Prostate gland (tissue), 2 donors: ENCODE results near the gene NRTN. TPM values are rescaled to one million over a fixed set of nuclear protein-coding genes. Genes with fewer than 3 reads are reported as not detected.

Experiments used
- DNase-seq: peaks from one replicate; pipeline ENCODE4 v3.0.0-alpha.2; 2019; ENCODE audit warnings: low spot score
- H3K27ac ChIP-seq, 2 donors: fragments of 200-600 bp; sonication (generic); 2 replicates each; pipeline ENCODE4 v1.5.1; 2017 to 2019
- H3K27me3 ChIP-seq: fragments of 200-600 bp; sonication (generic); replicated peaks from 2 replicates; pipeline ENCODE4 v1.5.1; 2019; ENCODE audit not compliant: insufficient read depth
- H3K36me3 ChIP-seq, 2 donors: fragments of 200-600 bp; sonication (generic); 1 replicate in 1 of 2; 2 replicates in 1 of 2; pipeline versions ENCODE4 v1.5.1 to v1.8.1; 2017 to 2019
- H3K4me1 ChIP-seq: fragments of 200-600 bp; sonication (generic); replicated peaks from 2 replicates; pipeline ENCODE4 v1.5.1; 2019
- H3K4me3 ChIP-seq, 2 donors: fragments of 200-600 bp; sonication (generic); 2 replicates each; pipeline ENCODE4 v1.5.1; 2017 to 2019
- H3K9me3 ChIP-seq: fragments of 200-600 bp; sonication (generic); 2 replicates; pipeline ENCODE4 v1.5.1; 2017
- POLR2A ChIP-seq: fragments of 450-650 bp; IDR thresholded peaks from one replicate; pipeline ENCODE4 v1.6.1; 2016; ENCODE audit warnings: antibody characterized with exemption, mild to moderate bottlenecking
- POLR2AphosphoS5 ChIP-seq: sonication (generic); formaldehyde crosslinking; IDR thresholded peaks from one replicate; pipeline ENCODE4 v1.6.1; 2017; ENCODE audit warnings: antibody characterized with exemption
- WGBS: methylation state at CpG from one replicate; pipeline ENCODE4 v1.1.5; 2018; 5-methylcytosine and 5-hydroxymethylcytosine counted together
- intact Hi-C: fragments of 100-400 bp; cut with DNase I; formaldehyde crosslinking; loops from one replicate; pipeline ENCODE4 v1.14.2; 2022
- total RNA-seq, 2 donors: library from RNA; depleted of rRNA; stranded (reverse); fragments of >200 nt; gene quantifications; one replicate each; pipeline ENCODE4 v1.1.0, GENCODE V29; 2016
- TF ChIP-seq, protein P1 (sequence below), 4 experiments: fragments of 200-600 bp in 2 of 4; fragments of 450-650 bp in 2 of 4; sonication (generic) in 2 of 4; IDR thresholded peaks; 1 replicate in 3 of 4; 2 replicates in 1 of 4; pipeline ENCODE4 v1.5.1; 2016 to 2019; ENCODE audit warnings: antibody characterized with exemption in 4 of 4, mild to moderate bottlenecking in 2 of 4, moderate library complexity in 2 of 4

NRTN gene
- total RNA-seq, 2 donors from 2014 or later = 9.7 to 12.9 TPM

- Histone ChIP-seq H3K4me1 (no peaks in the 10 kb centered on the region), H3K27me3 (no peaks in the 10 kb centered on the region), H3K4me3 (no peak overlapping the region), H3K27ac (no peak overlapping the region), H3K36me3 (no peaks in the 10 kb centered on the region), H3K9me3 (no peaks in the 10 kb centered on the region)
- no peak for DNase-seq
- intact Hi-C loops = no loop called here
- WGBS = 92% methylated on average over 4 of the region's 4 CpGs
- no peak for TF ChIP-seq POLR2AphosphoS5
- TF ChIP-seq POLR2A = no peak
- TF ChIP-seq, protein P1, sequence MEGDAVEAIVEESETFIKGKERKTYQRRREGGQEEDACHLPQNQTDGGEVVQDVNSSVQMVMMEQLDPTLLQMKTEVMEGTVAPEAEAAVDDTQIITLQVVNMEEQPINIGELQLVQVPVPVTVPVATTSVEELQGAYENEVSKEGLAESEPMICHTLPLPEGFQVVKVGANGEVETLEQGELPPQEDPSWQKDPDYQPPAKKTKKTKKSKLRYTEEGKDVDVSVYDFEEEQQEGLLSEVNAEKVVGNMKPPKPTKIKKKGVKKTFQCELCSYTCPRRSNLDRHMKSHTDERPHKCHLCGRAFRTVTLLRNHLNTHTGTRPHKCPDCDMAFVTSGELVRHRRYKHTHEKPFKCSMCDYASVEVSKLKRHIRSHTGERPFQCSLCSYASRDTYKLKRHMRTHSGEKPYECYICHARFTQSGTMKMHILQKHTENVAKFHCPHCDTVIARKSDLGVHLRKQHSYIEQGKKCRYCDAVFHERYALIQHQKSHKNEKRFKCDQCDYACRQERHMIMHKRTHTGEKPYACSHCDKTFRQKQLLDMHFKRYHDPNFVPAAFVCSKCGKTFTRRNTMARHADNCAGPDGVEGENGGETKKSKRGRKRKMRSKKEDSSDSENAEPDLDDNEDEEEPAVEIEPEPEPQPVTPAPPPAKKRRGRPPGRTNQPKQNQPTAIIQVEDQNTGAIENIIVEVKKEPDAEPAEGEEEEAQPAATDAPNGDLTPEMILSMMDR (IDR thresholded peaks at IDR 0.05) = no peak
Measured at GRCh38 chr19:5811117-5811516, 6.2 kb downstream of the NRTN start.

- no peak overlapping the region for H3K4me3 ChIP-seq
- no peak overlapping the region for H3K27ac ChIP-seq
- 69% methylated on average over 9 of the region's 9 CpGs for WGBS
- H3K36me3 ChIP-seq = no peaks in the 10 kb centered on the region
- no peak for TF ChIP-seq POLR2AphosphoS5
- TF ChIP-seq, protein P1 (IDR thresholded peaks at IDR 0.05) = no peak
- TF ChIP-seq POLR2A = no peak
- H3K9me3 ChIP-seq = no peaks in the 10 kb centered on the region
- DNase-seq = no peak
- no peaks in the 10 kb centered on the region for H3K27me3 ChIP-seq
- H3K4me1 ChIP-seq = no peaks in the 10 kb centered on the region
- intact Hi-C loops = no loop called here
Measured at GRCh38 chr19:5814123-5814851, 9.4 kb downstream of the NRTN start.

DNA sequence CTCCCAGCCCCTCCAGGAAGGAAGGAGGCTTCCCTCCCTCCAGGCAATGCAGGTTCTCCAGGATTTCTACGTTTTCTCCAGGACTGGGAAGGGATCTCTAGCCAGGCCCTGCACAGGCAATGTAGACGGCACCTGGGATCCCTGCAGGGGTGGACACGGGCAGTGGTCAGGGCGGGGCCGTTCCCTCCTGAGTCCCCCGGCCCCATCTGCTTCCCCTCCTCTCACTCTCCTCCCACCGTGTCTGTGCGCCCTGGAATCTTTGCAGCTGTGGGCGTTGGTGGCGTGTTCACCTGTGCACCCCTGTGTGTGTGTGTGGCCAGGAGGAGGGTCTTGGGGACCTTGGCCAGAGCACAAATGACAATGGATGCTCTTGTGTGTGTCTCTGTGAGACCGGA lies 10.0 kb downstream of the NRTN start:
- 61% methylated on average over 11 of the region's 11 CpGs for WGBS
- Histone ChIP-seq H3K36me3 (no peaks in the 10 kb centered on the region), H3K27ac (no peak overlapping the region), H3K4me3 (no peak overlapping the region), H3K4me1 (no peaks in the 10 kb centered on the region), H3K9me3 (no peaks in the 10 kb centered on the region), H3K27me3 (no peaks in the 10 kb centered on the region)
- TF ChIP-seq POLR2AphosphoS5 (no peak), POLR2A (no peak)
- TF ChIP-seq, protein P1 (IDR thresholded peaks at IDR 0.05) = no peak
- no peak for DNase-seq
- intact Hi-C loops = no loop called here

DNA sequence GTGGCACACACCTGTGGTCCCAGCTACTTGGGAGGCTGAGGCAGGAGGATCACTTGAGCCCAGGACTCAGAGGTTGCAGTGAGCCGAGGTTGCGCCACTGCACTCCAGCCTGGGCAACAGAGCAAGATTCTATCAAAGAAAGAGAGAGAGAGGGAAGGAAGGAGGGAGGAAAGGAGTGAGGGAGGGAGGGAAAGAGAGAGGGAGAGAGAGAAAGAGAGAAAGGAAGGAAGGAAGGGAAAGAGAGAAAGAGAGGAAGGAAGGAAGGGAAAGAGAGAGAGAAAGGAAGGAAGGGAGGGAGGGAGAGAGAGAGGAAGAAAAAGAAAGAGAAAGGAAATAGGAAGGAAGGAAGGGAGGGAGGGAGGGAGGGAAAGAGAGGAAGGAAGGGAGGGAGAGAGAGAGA lies 12.4 kb downstream of the NRTN start:
- 89% methylated on average over 2 of the region's 2 CpGs for WGBS
- no peaks in the 10 kb centered on the region for H3K9me3 ChIP-seq
- no peak for DNase-seq
- TF ChIP-seq, protein P1 (IDR thresholded peaks at IDR 0.05) = no peak
- no peak for TF ChIP-seq POLR2A
- no peak for TF ChIP-seq POLR2AphosphoS5
- no peak overlapping the region for H3K4me3 ChIP-seq
- no peaks in the 10 kb centered on the region for H3K4me1 ChIP-seq
- H3K36me3 ChIP-seq = no peaks in the 10 kb centered on the region
- H3K27ac ChIP-seq = no peak overlapping the region
- intact Hi-C loops = no loop called here
- no peaks in the 10 kb centered on the region for H3K27me3 ChIP-seq

DNA sequence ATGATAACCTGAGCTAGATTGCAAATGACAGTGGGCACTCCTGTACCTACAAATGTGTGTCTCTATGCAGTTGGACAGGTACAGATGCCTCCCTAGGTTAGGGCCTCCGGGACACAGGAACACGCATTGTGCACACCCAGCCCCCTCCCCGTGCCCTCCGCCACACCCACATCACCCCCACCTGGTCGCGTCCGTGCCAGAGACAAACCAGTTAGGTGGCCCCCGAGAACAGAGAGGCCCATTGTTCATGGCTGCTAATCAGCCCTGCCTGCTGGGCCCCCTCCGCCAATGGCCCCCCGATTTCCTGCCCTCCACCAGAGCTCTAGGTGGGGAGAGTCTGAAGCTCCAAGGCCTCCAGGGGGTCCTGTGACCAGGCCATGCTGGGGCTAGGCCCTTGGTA lies 13.7 kb downstream of the NRTN start:
- Histone ChIP-seq H3K4me1 (no peaks in the 10 kb centered on the region), H3K9me3 (no peaks in the 10 kb centered on the region), H3K27me3 (no peaks in the 10 kb centered on the region), H3K36me3 (no peaks in the 10 kb centered on the region), H3K4me3 (no peak overlapping the region), H3K27ac (no peak overlapping the region)
- intact Hi-C loops = no loop called here
- DNase-seq = no peak
- TF ChIP-seq, protein P1 (IDR thresholded peaks at IDR 0.05) = no peak
- TF ChIP-seq POLR2AphosphoS5 (no peak), POLR2A (no peak)
- WGBS = 29% methylated on average over 10 of the region's 10 CpGs
